Fibroblast of skin of left biceps (primary cell): ENCODE measurements around the gene LHFPL3.
A peak's percentile ranks its signal among the peaks of the same experiment; 100 is the strongest.
"Not testable (repeated sequence)": the region's sequence is repeated elsewhere in the genome, so short reads cannot be mapped to it uniquely, and the experiment has no call there.

Source experiments
- DNase-seq, 2 experiments: peaks; one replicate each; pipeline ENCODE4 v3.0.0-alpha.2; 2013; ENCODE audit warnings: low read depth in 2 of 2

Gene LHFPL3

DNA sequence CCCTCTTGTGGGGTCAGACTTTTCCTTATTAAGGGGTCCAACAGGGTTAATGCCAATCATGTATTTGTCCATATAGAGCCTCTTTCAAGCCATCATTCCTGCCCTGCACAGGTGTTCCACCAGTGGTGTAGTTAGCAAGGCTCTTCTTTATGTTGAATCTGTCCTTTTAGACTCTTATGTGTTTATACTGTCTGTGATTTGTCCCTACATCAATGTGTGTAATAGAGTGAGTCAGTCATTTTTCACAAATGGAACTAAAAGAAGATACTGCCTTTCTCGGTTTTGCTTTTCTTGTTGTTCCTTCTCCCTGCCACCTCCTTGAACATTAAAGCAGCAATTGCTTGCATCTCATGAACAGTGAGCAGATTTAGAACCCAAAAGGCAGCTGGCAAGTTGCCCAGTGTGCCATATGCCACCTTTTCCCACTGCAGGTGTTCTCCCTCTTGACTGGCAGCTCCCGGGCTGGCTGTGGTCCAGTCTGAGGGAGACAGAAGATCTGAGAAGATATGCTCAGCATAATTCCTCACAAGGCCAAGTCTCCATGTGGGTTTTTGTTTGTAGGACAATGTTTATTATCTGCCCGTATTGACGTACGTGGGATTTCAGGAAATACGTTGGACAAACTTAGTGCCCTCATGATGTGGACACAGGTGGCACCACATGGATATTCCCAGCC lies 154.1 kb downstream of the LHFPL3 start:
- DNase-seq = no peak

DNA sequence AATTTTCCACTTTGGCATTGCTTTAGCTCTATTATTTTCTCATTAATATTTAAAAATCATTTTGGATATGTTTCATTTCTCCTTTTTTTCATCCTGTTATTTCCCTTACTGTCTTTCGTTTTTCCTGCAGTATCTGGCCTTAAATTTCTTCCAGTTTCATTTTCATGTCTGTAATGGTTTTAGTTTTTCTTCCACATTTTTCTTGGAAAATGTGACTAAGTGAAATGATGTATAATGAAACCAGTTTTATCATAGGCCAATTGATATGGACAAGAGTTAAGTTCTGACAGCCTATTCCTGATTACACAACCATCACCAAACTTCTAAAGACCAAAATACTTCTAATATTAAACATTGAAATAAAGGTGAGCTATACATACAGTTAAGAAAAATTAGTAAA lies 158.5 kb downstream of the LHFPL3 start:
- DNase-seq = no peak

DNA sequence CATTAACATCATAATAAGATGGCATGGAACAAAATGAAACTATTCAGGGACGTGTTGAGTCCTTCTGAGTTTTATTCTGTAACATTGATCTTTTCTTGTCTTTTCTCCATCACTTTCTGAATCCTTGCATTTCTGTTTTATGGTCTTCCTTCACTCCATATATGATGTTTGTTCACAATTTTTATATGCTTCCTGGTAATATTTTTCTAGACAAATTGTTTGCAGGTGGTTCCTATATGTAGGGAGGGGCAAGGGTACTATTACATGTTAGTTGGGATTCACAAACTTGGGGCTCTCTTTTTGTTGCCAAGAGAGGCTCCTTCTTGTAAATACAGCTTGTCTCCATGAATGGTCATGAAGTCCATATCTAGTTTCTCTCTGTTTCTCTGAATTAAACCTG lies 159.2 kb downstream of the LHFPL3 start:
- no peak for DNase-seq

DNA sequence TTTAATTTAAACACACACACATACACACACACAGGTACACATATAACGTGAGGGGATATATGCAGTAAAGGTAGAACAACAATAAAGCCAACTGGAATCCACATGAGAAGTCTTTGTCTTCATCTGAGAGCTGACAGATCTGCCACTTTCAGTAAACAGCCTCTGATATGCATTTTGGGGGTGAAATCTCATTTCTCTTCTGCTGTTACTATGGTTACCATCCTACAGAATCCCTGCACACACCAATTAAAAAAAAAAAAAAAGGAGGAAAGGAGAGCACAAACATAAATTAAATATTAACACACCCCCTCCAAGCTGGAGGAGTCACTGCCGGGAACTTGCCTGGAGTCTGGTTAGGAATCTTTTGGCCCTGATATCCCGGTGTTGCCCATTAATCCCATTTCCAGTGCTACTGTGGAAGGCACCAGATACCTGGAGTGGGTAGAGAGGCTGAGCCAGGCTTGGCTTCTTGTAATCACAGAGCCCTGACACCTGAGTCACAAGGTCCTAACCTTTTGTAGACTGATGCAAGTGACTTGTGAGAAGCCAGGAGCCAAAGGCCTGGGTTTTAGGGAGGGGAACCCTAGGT lies 169.1 kb downstream of the LHFPL3 start:
- DNase-seq = no peak

DNA sequence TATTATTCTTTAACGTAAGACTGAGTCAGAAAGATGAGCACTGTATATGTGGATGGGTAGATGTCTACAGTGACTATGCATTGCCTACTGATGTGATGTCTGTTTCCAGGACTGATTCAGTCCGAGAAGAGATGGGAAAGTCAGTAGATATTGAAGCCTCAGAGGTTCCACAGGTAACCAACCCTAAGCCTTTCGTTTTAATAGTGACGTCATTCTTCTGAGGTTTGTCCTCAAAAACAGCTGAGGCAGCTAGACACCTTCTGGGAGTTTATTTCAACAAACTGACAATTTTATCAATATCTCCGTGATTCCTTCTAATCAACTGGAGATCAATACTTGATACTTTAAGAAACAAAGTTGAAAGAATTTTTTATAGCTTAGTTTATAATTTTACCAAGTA lies 171.6 kb downstream of the LHFPL3 start:
- DNase-seq = no peak

DNA sequence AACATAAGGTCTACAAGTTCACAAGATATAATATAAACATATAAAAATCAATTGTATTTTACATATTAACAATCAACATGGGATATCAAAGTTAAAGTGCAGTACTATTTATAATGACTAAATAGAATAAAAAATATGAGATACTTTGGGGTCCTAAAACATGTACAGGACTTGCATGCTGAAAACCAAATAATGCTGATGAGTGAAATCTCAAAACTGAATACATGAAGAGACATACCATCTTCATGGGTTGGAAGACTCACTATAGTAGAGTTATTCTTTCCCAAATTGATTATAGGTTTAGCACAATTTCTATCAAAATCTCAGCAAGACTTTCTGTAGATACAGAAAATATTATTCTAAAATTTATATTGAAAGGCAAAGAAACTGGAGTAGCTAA lies 181.5 kb downstream of the LHFPL3 start:
- no peak for DNase-seq

DNA sequence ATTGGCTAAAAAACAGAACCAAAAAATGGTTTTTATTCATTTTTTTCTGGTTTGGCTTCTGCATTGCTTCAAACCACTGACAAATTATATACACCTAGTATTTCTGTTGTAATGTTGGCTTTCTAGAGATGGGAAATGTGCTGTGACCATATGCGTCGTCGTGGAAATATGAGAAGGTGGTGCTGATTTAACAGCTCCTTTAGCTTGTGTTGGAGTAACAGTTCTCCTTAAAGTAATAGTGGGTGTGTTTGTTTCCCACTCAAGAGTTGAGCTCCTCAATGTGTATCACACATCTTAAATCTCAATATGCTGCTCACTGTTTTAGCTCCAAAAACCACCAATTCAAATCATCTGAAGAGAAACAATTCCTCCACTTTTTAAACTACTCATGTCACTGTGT lies 196.4 kb downstream of the LHFPL3 start:
- DNase-seq = no peak

DNA sequence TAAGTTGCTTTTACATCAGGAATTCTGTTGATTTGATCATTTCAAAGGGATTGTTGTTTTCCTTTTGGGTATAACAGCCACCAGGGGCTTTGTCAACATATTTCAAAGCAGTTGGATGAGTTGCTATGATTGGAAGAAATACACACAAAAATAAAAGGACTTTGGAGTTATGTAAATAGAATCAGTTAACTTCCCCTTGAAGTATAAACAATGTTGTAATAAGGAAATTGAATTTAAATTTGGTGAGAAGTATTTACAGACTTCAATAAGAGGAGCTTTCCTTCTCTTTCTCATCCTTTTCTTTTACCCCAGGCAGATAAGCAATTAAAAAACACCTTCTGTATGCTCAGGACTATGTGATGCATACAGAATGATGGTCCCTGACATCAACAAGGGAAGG lies 199.7 kb downstream of the LHFPL3 start:
- no peak for DNase-seq

DNA sequence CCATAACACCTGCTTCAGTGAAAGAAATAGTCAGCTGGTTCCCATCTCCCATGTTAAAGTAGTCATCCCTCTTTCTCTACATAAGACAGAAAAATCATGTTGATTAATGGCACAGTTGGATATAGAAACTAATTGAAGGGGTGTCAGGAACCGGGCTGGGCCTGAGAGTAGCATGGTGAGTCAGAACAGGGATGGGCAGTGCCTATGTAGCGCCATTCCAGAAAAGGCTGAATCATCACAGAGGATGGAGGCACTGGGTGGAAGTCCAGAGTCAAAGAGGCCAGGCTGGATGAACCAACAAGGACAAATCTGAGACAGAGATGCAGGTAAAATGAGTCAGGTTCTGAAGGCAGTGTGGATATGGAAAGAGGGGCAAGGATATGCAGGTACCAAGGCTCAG lies 201.2 kb downstream of the LHFPL3 start:
- no peak for DNase-seq

DNA sequence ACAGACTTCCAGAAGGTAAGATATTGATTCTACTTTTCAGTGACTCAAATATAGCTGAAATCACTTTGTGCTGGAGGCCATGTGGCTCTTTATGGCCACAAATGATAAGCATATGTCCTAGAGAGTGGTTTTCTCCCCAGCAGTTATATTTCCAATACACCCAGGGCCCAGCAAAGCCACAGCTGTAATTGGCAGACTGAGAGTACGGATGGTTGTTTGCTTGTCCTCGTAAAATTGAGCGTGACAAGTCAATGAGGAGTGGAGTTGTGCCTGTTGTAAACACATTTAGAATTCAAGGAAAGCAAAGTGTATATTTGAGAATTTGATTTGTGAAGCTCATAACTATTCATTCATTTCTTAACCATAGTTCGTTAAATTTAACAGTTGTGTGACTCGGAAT lies 201.8 kb downstream of the LHFPL3 start:
- DNase-seq = no peak

DNA sequence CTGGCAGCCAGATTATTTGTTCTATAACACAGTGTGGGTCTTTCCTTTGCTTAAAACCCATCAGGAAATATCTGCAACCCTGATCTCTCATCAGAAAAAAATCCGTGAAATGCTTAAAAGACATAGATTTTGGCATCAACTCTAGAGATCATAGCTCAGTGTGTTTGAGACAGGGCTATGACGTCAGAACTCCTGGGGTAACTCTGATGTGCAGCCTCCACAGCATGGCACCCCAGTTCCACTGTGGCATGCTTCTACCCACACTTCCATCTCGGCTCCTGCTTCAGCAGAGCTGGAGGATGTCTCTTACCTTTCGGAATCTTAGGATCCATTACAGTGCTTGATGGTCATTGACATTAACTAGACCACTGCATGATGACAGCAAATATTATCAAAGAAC lies 205.7 kb downstream of the LHFPL3 start:
- no peak for DNase-seq

DNA sequence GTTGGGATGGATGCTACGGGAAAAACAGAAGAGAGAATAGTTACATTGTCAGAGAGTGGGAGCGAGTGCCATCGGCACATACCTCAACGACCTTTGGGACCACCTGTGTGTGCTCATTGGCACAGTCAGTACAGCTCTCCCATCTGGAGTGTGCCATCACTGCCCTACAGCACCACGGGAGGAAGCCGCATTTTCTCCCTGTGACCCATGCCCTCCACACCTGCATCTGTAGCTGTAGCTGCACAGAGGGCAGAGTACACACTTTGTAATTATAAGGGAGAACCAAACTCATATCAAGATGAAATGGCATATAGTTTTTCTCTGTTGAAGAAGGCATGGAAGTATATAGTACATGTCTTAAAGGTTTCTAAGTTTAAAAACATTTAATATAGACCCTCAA lies 207.4 kb downstream of the LHFPL3 start:
- DNase-seq = no peak

DNA sequence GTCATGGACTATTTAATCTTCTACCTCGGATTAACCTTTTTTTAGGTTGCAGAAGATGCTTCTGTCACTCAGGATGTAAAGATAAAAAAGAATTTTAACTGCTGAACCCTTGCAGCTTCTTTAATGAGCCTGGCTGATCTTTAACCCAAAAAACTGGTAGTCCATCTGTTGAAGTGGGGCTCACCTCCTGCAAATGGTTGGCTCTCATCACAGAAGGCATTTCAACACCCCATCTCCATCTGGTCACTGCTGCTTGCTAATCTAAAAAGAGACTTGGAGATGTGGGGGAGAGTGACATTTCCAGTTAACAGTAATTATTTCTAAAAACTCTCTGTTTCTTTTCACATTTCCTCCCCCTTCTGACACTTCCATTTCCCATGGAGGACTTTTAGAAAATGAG lies 208.6 kb downstream of the LHFPL3 start:
- DNase-seq = no peak

DNA sequence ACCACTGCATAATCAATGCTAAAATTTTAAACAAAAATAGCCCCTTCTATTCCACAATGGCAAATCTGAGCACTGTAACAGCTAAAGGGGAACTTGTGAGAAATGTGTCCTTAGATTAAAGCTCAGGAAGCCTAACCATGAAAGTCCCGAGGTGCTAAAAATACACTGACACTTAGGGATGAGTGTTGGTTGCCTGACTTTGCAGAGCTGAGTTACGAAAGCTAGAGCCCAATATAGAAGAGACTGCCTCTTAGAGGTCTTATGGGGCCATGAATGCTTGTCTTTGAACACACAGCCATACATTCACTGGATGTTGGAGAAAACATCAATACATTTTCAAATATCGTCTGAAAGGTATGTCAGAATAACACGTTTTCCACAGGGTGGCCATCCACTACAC lies 209.7 kb downstream of the LHFPL3 start:
- DNase-seq = no peak

DNA sequence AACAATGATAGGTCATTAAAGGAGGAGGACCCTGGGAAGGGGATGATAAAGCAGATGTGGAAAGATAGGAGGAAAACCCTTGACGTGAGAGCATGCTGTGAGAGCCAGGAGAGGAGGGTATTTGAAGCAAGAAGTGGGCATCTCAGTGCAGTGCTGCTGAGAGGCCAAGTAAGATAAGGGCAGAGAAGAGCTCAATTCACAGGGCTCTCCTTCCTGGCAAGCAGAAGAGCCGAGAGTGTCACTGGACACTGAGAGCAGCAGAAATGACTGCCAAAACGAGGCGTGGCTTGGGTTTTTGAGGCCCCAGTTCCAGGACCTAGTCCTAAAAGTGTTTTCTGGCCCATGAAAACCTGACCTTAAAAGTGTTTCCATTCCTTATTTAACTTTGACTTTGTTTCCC lies 213.5 kb downstream of the LHFPL3 start:
- DNase-seq = no peak

DNA sequence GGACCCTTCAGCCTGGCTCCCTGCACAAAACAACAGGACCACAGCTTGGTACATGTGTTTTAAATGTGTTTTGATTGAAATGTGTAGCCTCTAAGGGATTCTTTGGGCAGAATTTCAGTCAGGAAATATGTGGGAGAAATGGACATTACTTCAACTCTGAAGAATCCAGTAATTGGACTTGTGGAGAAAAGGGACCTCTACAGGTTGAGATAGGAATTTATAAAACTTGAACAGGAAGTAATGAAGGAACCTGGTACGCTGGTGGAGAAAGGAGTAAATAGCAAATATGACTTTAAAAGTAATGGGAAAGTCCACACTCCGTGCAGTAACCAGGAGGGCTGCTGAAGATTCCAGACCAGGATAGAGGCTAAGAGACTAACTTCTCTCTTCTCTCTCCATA lies 220.5 kb downstream of the LHFPL3 start:
- no peak for DNase-seq

DNA sequence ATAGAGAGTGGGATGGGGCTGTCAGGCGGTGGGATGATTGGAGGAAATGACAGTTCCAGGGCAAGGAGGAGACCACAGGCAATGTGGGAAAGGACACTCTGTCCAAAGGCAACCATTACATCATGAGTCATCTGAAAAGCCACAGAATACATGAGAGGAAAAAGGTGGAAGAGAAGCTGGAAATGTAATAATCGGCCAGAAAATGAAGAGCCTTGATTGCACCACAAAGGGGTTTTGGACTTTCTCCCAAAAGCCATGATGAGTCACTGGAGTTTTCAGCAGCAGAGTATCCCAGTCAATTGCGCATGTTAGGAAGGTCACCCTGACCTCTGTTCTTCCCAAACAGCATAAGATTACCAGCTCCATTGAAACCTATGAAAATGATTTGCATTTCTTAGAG lies 222.0 kb downstream of the LHFPL3 start:
- DNase-seq = no peak

DNA sequence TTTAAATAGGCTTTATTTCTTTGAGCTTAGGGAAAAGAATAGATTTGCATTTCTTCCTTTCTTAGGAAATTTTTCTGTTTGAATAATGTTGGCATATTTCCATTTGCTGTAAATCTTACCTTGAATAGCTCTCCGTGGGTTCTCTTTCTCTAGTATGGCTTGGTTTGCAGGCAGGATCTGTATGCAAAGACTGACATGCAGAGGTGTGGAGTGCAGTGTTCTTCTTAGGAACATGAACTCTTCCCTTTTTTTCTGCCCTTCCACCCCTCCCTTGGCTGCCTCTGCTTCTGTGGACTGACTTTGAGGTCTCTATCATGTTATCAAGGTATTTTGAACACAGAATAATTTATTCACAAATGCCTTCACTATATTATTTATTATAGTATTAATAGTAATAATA lies 222.8 kb downstream of the LHFPL3 start:
- no peak for DNase-seq

DNA sequence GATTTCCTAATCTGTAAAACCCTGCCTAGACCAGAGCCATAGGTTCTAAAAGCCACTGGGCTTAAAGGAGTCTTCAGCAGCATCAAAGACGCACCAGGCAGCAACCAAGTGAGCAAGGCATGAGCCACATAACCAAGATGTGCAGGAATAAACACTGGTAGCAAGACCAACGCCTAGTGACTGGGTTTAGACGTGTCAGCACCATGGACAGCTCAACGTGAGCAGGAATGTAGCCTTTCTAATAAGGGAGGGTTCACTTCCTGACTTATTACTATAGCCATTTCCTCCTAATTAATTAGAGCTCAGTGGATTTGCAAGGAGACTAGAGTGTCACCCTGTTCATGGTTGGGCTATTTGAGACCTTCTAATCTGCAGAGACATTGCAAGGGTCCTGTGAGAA lies 223.7 kb downstream of the LHFPL3 start:
- DNase-seq = peak in 1 of 2 experiments; percentile 0

DNA sequence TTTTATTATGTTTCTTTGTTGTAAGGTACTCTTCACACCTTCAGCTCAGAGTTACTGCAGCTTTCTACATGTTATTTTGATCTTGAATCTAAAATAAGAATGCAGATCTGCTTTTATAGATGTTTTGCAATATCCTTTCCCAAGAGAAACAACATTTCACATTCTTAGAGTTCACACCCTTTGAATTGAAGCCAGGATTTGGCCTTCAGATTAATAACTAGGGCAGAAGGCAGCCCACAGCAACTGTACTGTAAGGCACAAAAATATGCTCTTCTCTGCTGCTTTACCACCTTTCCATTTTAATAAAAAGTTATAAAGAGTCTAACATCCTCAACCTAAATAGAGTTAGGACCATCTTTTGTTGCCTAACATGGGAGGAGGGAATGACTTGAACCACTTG lies 224.7 kb downstream of the LHFPL3 start:
- DNase-seq = no peak

DNA sequence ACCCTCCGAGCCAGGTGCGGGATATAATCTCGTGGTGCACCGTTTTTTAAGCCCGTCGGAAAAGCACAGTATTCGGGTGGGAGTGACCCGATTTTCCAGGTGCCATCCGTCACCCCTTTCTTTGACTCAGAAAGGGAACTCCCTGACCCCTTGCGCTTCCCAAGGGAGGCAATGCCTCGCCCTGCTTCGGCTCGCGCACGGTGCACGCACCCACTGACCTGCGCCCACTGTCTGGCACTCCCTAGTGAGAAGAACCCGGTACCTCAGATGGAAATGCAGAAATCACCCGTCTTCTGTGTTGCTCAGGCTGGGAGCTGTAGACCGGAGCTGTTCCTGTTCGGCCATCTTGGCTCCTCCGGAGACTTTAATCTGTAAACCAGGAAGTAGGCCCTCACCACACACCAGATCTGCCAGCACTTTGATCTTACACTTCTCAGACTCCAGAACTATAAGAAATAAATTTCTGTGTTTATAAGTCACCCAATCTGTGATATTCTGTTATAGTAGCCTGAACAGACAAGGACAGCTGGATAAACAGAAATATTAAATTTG lies 235.0 kb downstream of the LHFPL3 start:
- DNase-seq = not testable (repeated sequence)

DNA sequence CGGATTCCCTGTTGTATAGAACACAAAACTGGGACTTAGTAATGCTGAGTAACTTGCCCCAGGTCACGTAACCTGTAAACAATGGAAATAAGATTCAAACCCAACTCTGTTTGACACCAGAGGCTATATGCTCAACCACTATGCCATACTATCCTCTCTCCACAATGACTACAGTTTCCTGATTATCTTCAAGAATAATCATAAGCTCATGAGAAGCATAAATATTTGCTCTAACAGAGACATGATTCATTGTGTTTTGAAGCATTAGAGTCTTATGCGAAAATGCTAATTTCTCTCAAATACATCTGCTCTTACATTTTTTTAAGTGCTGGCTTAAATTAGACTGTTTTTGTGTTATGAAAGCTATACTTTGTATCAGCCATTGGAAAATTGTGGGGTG lies 241.3 kb downstream of the LHFPL3 start:
- DNase-seq = no peak

DNA sequence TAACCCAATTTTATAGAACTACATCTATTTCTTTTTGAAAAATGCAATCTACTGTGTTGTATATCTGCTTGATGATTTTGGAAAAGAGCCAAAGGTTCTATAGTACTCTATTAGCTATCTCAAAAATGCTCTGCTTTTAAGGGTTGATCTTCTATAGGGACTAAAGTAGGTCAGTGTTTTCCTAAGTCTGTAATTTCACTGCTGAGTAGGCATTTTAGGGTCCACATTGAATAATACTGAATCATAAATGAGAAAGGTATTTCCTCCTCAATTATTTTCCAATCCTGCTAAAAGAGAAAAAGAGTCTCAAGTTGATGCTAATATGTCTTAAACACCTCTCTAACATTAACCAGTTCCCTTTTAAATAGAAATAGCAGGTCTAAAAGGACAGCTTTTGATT lies 244.2 kb downstream of the LHFPL3 start:
- no peak for DNase-seq

DNA sequence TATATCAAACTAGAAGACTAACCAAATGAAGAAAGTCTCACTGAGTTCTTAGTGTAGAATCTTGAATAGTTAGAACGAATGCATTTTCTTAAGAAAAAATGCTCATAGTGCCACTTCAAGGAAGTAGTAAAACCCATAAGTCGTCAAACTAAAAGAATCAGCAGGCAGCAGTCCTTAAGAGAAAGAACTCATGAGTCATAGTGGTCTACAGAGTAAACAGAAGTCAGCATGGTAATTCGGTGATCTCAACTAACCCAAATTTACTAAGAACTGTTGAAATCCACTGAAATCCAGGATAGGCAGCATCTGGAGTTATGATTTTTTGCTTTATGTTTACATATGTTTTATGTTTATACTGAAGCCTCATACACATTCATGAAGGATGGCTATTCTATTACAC lies 256.2 kb downstream of the LHFPL3 start:
- DNase-seq = no peak
